Ectodermal cell (in vitro differentiated cells): Measurements from ENCODE around the gene CASKIN1.
A peak's percentile ranks its signal among the peaks of the same experiment; 100 is the strongest.
"Not testable (repeated sequence)": the region's sequence is repeated elsewhere in the genome, so short reads cannot be mapped to it uniquely, and the experiment has no call there.

Experiments
- H3K27ac ChIP-seq: 2 replicates; pipeline ENCODE4 v1.7.0; 2013; ENCODE audit warnings: mild to moderate bottlenecking, low read depth, low read length; ENCODE audit not compliant: insufficient read depth, poor library complexity, severe bottlenecking
- H3K27me3 ChIP-seq: 2 replicates; pipeline ENCODE4 v1.7.0; 2013; ENCODE audit warnings: mild to moderate bottlenecking, low read length; ENCODE audit not compliant: insufficient read depth, control insufficient read depth, poor library complexity, severe bottlenecking
- H3K36me3 ChIP-seq: one replicate; pipeline ENCODE4 v1.7.0; 2013; ENCODE audit warnings: low read length; ENCODE audit not compliant: control insufficient read depth, insufficient read depth
- H3K4me1 ChIP-seq: one replicate; pipeline ENCODE4 v1.7.0; 2013; ENCODE audit warnings: low read length; ENCODE audit not compliant: control insufficient read depth, insufficient read depth
- H3K4me3 ChIP-seq: 2 replicates; pipeline ENCODE4 v1.7.0; 2013; ENCODE audit warnings: low read depth, low read length, control low read depth; ENCODE audit not compliant: insufficient read depth
- H3K9me3 ChIP-seq: 2 replicates; pipeline ENCODE4 v1.7.0; 2013; ENCODE audit warnings: mild to moderate bottlenecking, low read length, moderate library complexity; ENCODE audit not compliant: control insufficient read depth
- WGBS, 2 experiments: methylation state at CpG; one replicate each; pipeline ENCODE4 v1.1.7; 2013; ENCODE audit warnings: missing lambda C conversion rate in 2 of 2; 5-methylcytosine and 5-hydroxymethylcytosine counted together

Gene CASKIN1

GRCh38 chr16:2203119-2203688 lies 6.8 kb upstream of the CASKIN1 start:
- peaks cover 13% of the 10 kb centered on the region for H3K36me3 ChIP-seq
- not testable (repeated sequence) for H3K4me1 ChIP-seq, H3K27ac ChIP-seq, H3K9me3 ChIP-seq, H3K4me3 ChIP-seq
- WGBS, 2 experiments, result 93 to 95% methylated on average over 7 of the region's 8 CpGs
- H3K27me3 ChIP-seq, result peaks cover 30% of the 10 kb centered on the region

- Histone ChIP-seq H3K27ac (no peak overlapping the region), H3K27me3 (peaks cover 55% of the 10 kb centered on the region), H3K36me3 (no peaks in the 10 kb centered on the region), H3K9me3 (no peaks in the 10 kb centered on the region), H3K4me3 (no peak overlapping the region), H3K4me1 (peaks cover 6% of the 10 kb centered on the region)
- 87 to 90% methylated on average over 6 of the region's 6 CpGs for WGBS, 2 experiments
These were observed 3.9 kb upstream of the CASKIN1 start for GRCh38 chr16:2200313-2200712.

- Histone ChIP-seq H3K4me1 (peaks cover 10% of the 10 kb centered on the region), H3K4me3 (no peak overlapping the region), H3K9me3 (no peaks in the 10 kb centered on the region), H3K36me3 (no peaks in the 10 kb centered on the region), H3K27ac (no peak overlapping the region), H3K27me3 (peaks cover 62% of the 10 kb centered on the region)
- WGBS, 2 experiments, result 72 to 76% methylated on average over 14 of the region's 14 CpGs
These were observed 3.3 kb upstream of the CASKIN1 start for GRCh38 chr16:2199621-2200139.

- no peaks in the 10 kb centered on the region for H3K36me3 ChIP-seq
- no peak overlapping the region for H3K27ac ChIP-seq
- H3K9me3 ChIP-seq, result no peaks in the 10 kb centered on the region
- WGBS, 2 experiments, result 79 to 81% methylated on average over 5 of the region's 5 CpGs
- peaks cover 10% of the 10 kb centered on the region for H3K4me1 ChIP-seq
- no peak overlapping the region for H3K4me3 ChIP-seq
- H3K27me3 ChIP-seq, result peaks cover 65% of the 10 kb centered on the region
These were observed 2.7 kb upstream of the CASKIN1 start for GRCh38 chr16:2199095-2199494.

GRCh38 chr16:2198283-2198682 lies 1.9 kb upstream of the CASKIN1 start:
- 80 to 83% methylated on average over 4 of the region's 4 CpGs for WGBS, 2 experiments
- H3K9me3 ChIP-seq, result no peaks in the 10 kb centered on the region

GRCh38 chr16:2197765-2198164 lies 1.4 kb upstream of the CASKIN1 start:
- H3K27me3 ChIP-seq, result peaks cover 65% of the 10 kb centered on the region
- H3K9me3 ChIP-seq, result no peaks in the 10 kb centered on the region
- H3K4me3 ChIP-seq, result no peak overlapping the region
- 82 to 83% methylated on average over 6 of the region's 6 CpGs for WGBS, 2 experiments
- H3K27ac ChIP-seq, result no peak overlapping the region
- no peaks in the 10 kb centered on the region for H3K36me3 ChIP-seq
- peaks cover 10% of the 10 kb centered on the region for H3K4me1 ChIP-seq

More at GRCh38 chr16:2198283-2198682, 1.9 kb upstream of the CASKIN1 start:
- no peak overlapping the region for H3K4me3 ChIP-seq
- H3K27me3 ChIP-seq, result peaks cover 65% of the 10 kb centered on the region
- H3K27ac ChIP-seq, result no peak overlapping the region
- peaks cover 10% of the 10 kb centered on the region for H3K4me1 ChIP-seq
- H3K36me3 ChIP-seq, result no peaks in the 10 kb centered on the region

GRCh38 chr16:2196981-2197511 lies 641 bp upstream of the CASKIN1 start:
- 26 to 27% methylated on average over 32 of the region's 32 CpGs for WGBS, 2 experiments
- H3K4me1 ChIP-seq, result peaks cover 10% of the 10 kb centered on the region
- H3K9me3 ChIP-seq, result no peaks in the 10 kb centered on the region
- peaks cover 61% of the 10 kb centered on the region for H3K27me3 ChIP-seq
- peak overlapping the region; percentile 34 for H3K4me3 ChIP-seq
- no peak overlapping the region for H3K27ac ChIP-seq
- H3K36me3 ChIP-seq, result no peaks in the 10 kb centered on the region

GRCh38 chr16:2195322-2196161 lies 863 bp downstream of the CASKIN1 start:
- peak overlapping the region; percentile 52 for H3K4me3 ChIP-seq
- H3K27ac ChIP-seq, result no peak overlapping the region
- no peaks in the 10 kb centered on the region for H3K36me3 ChIP-seq
- WGBS, 2 experiments, result 3% methylated on average over 49 of the region's 49 CpGs
- H3K9me3 ChIP-seq, result no peaks in the 10 kb centered on the region
- H3K27me3 ChIP-seq, result peaks cover 58% of the 10 kb centered on the region
- H3K4me1 ChIP-seq, result peaks cover 10% of the 10 kb centered on the region

GRCh38 chr16:2194852-2195321 lies 1.5 kb downstream of the CASKIN1 start:
- H3K27ac ChIP-seq, result no peak overlapping the region
- H3K36me3 ChIP-seq, result no peaks in the 10 kb centered on the region
- peaks cover 52% of the 10 kb centered on the region for H3K27me3 ChIP-seq
- peaks cover 10% of the 10 kb centered on the region for H3K4me1 ChIP-seq
- no peak overlapping the region for H3K4me3 ChIP-seq
- no peaks in the 10 kb centered on the region for H3K9me3 ChIP-seq
- WGBS, 2 experiments, result 16 to 20% methylated on average over 10 of the region's 10 CpGs

- H3K27ac ChIP-seq, result no peak overlapping the region
- 81% methylated on average over 16 of the region's 16 CpGs for whole genome bisulfite sequencing, 2 experiments
These were observed 2.1 kb downstream of the CASKIN1 start for GRCh38 chr16:2194166-2194834.

More at GRCh38 chr16:2194166-2194834, 2.1 kb downstream of the CASKIN1 start:
- no peaks in the 10 kb centered on the region for H3K9me3 ChIP-seq
- peaks cover 46% of the 10 kb centered on the region for H3K27me3 ChIP-seq
- no peaks in the 10 kb centered on the region for H3K36me3 ChIP-seq
- peaks cover 10% of the 10 kb centered on the region for H3K4me1 ChIP-seq
- no peak overlapping the region for H3K4me3 ChIP-seq
